Mesodermal cell (in vitro differentiated cells): Measurements from ENCODE around the gene LNPEP.

Experiments
- H3K27ac ChIP-seq: 2 replicates; pipeline ENCODE4 v1.7.0; 2013; ENCODE audit warnings: mild to moderate bottlenecking, low read depth, low read length, moderate library complexity; ENCODE audit not compliant: severe bottlenecking
- H3K36me3 ChIP-seq: 2 replicates; pipeline ENCODE4 v1.7.1; 2013; ENCODE audit warnings: mild to moderate bottlenecking, low read length, moderate library complexity; ENCODE audit not compliant: control insufficient read depth, insufficient read depth
- H3K4me1 ChIP-seq: one replicate; pipeline ENCODE4 v1.7.1; 2013; ENCODE audit warnings: mild to moderate bottlenecking, low read length; ENCODE audit not compliant: insufficient read depth, control insufficient read depth, poor library complexity, severe bottlenecking
- H3K4me3 ChIP-seq: 2 replicates; pipeline ENCODE4 v1.7.0; 2013; ENCODE audit warnings: low read length, control low read depth, mild to moderate bottlenecking; ENCODE audit not compliant: insufficient read depth, poor library complexity, severe bottlenecking; ENCODE audit errors: extremely low read depth
- H3K9me3 ChIP-seq: 2 replicates; pipeline ENCODE4 v1.7.1; 2013; ENCODE audit warnings: mild to moderate bottlenecking, low read length, moderate library complexity; ENCODE audit not compliant: control insufficient read depth
- WGBS, 2 experiments: methylation state at CpG; one replicate each; pipeline ENCODE4 v1.1.5; 2013; ENCODE audit warnings: missing lambda C conversion rate in 2 of 2; ENCODE audit not compliant: insufficient coverage in 2 of 2; 5-methylcytosine and 5-hydroxymethylcytosine counted together

Gene LNPEP

DNA sequence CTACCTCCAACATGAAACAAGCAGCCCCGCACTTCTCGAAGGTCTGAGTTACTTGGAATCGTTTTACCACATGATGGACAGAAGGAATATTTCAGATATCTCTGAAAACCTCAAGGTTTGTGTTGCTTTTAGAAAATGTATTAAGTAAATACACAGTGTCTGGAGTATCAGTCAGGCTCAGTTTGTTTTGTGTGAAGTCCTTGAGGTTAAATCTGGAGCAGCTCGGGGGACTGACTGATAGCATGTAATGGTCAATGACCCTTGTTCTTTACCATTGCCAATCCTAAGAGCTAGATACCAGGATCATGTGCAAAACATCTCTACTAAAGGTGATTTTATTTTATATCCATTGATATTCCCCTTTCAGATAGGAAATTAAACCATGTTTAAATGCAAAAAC is 26.9 kb upstream of the LNPEP start:
- 100% methylated on average over 3 of the region's 4 CpGs; no CpG with 5 or more reads in 1 of the 2 experiments for WGBS, 2 experiments
- no peaks in the 10 kb centered on the region for H3K9me3 ChIP-seq

DNA sequence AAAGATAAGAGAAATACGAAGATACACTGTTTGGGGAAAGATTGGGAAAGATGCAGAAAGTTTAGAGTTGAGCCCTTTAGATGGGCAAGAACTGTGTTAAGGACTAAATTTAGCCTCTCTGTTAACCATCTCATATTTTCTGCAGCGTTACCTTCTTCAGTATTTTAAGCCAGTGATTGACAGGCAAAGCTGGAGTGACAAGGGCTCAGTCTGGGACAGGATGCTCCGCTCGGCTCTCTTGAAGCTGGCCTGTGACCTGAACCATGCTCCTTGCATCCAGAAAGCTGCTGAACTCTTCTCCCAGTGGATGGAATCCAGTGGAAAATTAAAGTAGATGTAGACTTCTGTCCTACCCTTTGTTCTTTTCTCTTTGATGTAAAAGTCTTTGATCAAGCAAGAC is 26.4 kb upstream of the LNPEP start:
- Histone ChIP-seq H3K4me1 (no peaks in the 10 kb centered on the region), H3K4me3 (no peak overlapping the region), H3K9me3 (no peaks in the 10 kb centered on the region), H3K27ac (no peak overlapping the region), H3K36me3 (no peaks in the 10 kb centered on the region)
- 94 to 95% methylated on average over 4 of the region's 4 CpGs for WGBS, 2 experiments

More for the DNA sequence above, 26.9 kb upstream of the LNPEP start:
- Histone ChIP-seq H3K36me3 (no peaks in the 10 kb centered on the region), H3K27ac (no peak overlapping the region), H3K4me1 (no peaks in the 10 kb centered on the region), H3K4me3 (no peak overlapping the region)

GRCh38 chr5:96911139-96911538 is 24.7 kb upstream of the LNPEP start:
- H3K27ac ChIP-seq: no peak overlapping the region
- H3K36me3 ChIP-seq: no peaks in the 10 kb centered on the region
- H3K4me3 ChIP-seq: no peak overlapping the region
- H3K4me1 ChIP-seq: no peaks in the 10 kb centered on the region
- WGBS, 2 experiments: no CpG with 5 or more reads among the region's 2 CpGs
- no peaks in the 10 kb centered on the region for H3K9me3 ChIP-seq

- no peaks in the 10 kb centered on the region for H3K4me1 ChIP-seq
- H3K9me3 ChIP-seq: no peaks in the 10 kb centered on the region
- no peak overlapping the region for H3K27ac ChIP-seq
- whole genome bisulfite sequencing, 2 experiments: 100% methylated on average over 2 of the region's 2 CpGs
- H3K36me3 ChIP-seq: no peaks in the 10 kb centered on the region
- H3K4me3 ChIP-seq: no peak overlapping the region
Observed at GRCh38 chr5:96913233-96913632, 22.6 kb upstream of the LNPEP start.

DNA sequence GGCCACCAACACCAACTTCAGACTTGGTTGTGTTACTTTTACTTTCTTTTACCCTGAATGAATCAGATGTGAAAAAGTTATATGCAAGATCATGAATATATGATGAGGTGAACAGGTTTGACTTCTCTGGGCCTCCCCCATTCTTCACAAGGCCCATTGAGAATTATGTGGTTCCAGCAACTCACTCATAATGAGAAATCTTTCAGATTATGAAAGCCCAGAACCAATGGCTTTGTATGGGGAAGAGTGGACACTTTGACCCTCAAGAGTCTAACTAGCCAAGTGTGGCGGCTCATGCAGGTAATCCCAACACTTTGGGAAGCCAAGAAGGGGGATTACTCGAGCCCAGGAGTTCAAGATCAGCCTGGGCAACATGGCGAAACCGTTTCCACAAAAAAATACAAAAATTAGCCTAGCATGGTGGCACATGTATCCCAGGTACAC is 16.1 kb upstream of the LNPEP start:
- Histone ChIP-seq H3K27ac (no peak overlapping the region), H3K4me1 (no peaks in the 10 kb centered on the region), H3K36me3 (no peaks in the 10 kb centered on the region), H3K4me3 (no peak overlapping the region), H3K9me3 (no peaks in the 10 kb centered on the region)
- 90 to 91% methylated on average over 2 to 3 of the region's 4 CpGs for WGBS, 2 experiments

DNA sequence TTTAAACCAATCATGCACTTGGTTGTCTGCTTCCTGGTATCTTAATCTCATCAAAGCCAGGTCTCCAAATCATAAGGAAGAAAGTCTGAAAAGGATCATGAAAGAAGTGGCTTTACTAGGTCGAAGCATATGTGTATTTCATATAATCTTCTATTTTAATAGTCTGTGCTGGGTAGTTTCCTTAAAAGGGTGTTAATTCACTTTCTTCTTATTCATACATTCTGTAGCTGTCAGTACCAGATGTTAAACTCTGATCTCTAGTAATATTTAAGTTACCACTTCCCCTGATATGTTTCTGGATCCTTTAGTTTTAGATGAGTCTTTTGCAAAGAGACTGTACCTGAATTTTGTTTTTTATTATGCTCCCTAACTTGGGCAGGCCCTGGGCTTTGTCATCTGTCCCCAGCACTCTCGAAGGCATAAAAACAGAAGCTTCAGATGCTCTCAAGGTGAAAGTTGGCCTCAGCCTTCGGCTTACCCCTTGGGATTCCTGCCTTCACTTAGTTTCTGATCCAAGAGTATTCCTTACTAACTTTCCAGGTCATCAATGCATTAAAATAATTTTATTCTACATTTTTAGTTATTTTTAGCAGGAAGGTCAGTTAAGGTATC is 15.0 kb upstream of the LNPEP start:
- WGBS, 2 experiments: 93 to 100% methylated on average over 1 of the region's 3 CpGs
- no peaks in the 10 kb centered on the region for H3K36me3 ChIP-seq
- H3K9me3 ChIP-seq: no peaks in the 10 kb centered on the region
- H3K4me1 ChIP-seq: no peaks in the 10 kb centered on the region
- no peak overlapping the region for H3K27ac ChIP-seq
- H3K4me3 ChIP-seq: no peak overlapping the region

DNA sequence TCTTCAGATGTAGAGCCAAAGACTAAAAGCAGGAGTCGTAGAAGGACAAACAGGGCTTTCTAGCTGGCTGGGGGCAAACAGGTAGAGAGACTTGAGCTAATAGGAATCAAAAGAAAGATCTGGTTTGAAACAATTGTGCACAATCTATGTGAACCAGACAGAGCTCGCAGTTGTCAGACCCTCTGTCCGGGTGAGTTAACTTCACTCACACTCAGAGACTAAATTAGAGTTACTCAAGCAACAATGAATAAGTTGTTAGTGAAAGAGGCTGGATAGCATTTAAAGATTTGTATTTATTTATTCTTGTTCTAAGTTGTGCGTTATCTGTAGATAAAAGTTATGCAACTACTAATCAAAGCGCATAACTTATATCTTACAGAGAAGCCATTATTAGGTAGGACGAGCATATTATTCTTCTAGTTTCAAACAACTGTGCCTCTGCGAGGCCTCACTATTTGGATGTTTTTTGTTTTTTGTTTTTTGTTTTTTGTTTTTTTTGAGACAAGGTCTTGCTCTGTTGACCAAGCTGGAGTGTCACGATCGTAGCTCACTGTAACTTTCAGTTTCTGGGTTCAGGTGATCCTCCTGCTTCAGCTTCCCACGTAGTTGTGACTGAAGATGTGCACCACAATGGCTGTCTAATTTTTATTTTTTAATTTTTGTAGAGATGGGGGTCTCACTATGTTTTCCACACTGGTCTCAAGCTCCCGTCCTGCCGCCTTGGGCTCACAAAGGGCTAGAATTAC is 13.2 kb upstream of the LNPEP start:
- Histone ChIP-seq H3K27ac (no peak overlapping the region), H3K36me3 (no peaks in the 10 kb centered on the region), H3K9me3 (no peaks in the 10 kb centered on the region), H3K4me1 (no peaks in the 10 kb centered on the region), H3K4me3 (no peak overlapping the region)
- 87 to 92% methylated on average over 4 to 6 of the region's 12 CpGs for WGBS, 2 experiments

GRCh38 chr5:96924016-96924443 is 11.8 kb upstream of the LNPEP start:
- Histone ChIP-seq H3K27ac (no peak overlapping the region), H3K9me3 (no peaks in the 10 kb centered on the region), H3K36me3 (no peaks in the 10 kb centered on the region), H3K4me1 (no peaks in the 10 kb centered on the region), H3K4me3 (no peak overlapping the region)
- WGBS, 2 experiments: 52 to 69% methylated on average over 2 to 3 of the region's 3 CpGs

GRCh38 chr5:96926276-96926675 is 9.6 kb upstream of the LNPEP start:
- Histone ChIP-seq H3K36me3 (no peaks in the 10 kb centered on the region), H3K4me1 (no peaks in the 10 kb centered on the region), H3K9me3 (no peaks in the 10 kb centered on the region), H3K27ac (no peak overlapping the region), H3K4me3 (no peak overlapping the region)
- no CpG with 5 or more reads among the region's 1 CpG for WGBS, 2 experiments

- Histone ChIP-seq H3K4me3 (no peak overlapping the region), H3K36me3 (no peaks in the 10 kb centered on the region), H3K9me3 (no peaks in the 10 kb centered on the region), H3K27ac (no peak overlapping the region), H3K4me1 (no peaks in the 10 kb centered on the region)
Observed at GRCh38 chr5:96927008-96927407, 8.9 kb upstream of the LNPEP start.
